Loucy (cell line): ENCODE measurements around the gene CDK11B.

Experiments
- EZH2phosphoT487 ChIP-seq: fragments of 200-600 bp; IDR thresholded peaks from 2 replicates; pipeline ENCODE4 v1.6.1; 2018; ENCODE audit warnings: antibody characterized with exemption, mild to moderate bottlenecking, moderate library complexity, borderline replicate concordance
- TF ChIP-seq, protein P1 (sequence below): fragments of 200-600 bp; sonication (generic); conservative IDR thresholded peaks from 2 replicates; pipeline ENCODE4 v1.5.1; 2014; ENCODE audit warnings: mild to moderate bottlenecking, antibody characterized with exemption, low read length

DNA sequence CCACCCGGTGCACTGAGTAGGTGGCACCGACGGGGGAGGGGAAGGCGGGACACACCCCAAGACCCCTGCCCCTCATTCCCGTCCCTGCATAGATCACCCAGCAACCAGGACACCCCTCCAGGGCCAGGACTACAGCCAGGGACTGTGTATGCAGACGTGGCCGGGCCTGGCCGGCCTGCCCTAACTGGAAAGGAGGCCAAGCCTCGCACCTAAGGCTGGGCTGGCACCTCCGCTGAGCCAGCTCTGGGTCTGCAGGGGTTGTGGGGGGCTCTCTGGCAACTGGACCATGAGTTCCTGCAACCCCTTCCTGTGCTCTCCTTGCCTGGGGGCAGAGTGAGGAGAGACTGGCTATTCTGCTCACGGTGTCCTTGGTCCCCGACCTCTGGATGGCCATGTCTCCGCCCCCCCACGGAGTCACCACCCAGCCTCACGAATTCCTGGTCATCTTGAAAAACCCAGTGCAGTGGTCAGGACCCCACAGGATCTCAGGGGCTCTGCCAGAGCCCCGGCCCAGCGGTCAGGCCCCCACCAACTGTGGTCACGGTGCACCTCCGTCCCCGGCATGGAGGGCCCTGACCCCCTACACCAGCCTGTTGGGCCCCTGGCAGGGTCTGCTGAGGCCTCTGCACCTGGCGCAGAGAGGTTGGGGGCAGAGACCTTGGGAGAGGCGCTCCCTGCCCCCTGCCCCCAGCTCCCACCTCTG, 57.8 kb downstream of the CDK11B start:
- TF ChIP-seq, protein P1, sequence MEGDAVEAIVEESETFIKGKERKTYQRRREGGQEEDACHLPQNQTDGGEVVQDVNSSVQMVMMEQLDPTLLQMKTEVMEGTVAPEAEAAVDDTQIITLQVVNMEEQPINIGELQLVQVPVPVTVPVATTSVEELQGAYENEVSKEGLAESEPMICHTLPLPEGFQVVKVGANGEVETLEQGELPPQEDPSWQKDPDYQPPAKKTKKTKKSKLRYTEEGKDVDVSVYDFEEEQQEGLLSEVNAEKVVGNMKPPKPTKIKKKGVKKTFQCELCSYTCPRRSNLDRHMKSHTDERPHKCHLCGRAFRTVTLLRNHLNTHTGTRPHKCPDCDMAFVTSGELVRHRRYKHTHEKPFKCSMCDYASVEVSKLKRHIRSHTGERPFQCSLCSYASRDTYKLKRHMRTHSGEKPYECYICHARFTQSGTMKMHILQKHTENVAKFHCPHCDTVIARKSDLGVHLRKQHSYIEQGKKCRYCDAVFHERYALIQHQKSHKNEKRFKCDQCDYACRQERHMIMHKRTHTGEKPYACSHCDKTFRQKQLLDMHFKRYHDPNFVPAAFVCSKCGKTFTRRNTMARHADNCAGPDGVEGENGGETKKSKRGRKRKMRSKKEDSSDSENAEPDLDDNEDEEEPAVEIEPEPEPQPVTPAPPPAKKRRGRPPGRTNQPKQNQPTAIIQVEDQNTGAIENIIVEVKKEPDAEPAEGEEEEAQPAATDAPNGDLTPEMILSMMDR = no peak
- no peak for TF ChIP-seq EZH2phosphoT487
